Stomach smooth muscle (tissue), 2 donors: ENCODE results near the gene RAI14.
"Not testable (repeated sequence)": the region's sequence is repeated elsewhere in the genome, so short reads cannot be mapped to it uniquely, and the experiment has no call there.

ENCODE experiments used
- H3K27ac ChIP-seq: one replicate; pipeline ENCODE4 v1.7.0; 2013; ENCODE audit warnings: mild to moderate bottlenecking, low read length, inconsistent platforms
- H3K27me3 ChIP-seq, 2 donors: one replicate each; pipeline ENCODE4 v1.7.0; 2013; ENCODE audit warnings: low read length in 2 of 2; ENCODE audit not compliant: insufficient read depth in 2 of 2, control insufficient read depth in 1 of 2
- H3K36me3 ChIP-seq, 2 donors: one replicate each; pipeline ENCODE4 v1.7.0; 2013; ENCODE audit warnings: low read length in 2 of 2; ENCODE audit not compliant: control insufficient read depth in 2 of 2, insufficient read depth in 2 of 2
- H3K4me1 ChIP-seq: one replicate; pipeline ENCODE4 v1.7.0; 2013; ENCODE audit warnings: low read length; ENCODE audit not compliant: control insufficient read depth, insufficient read depth
- H3K4me3 ChIP-seq, 2 donors: one replicate each; pipeline ENCODE4 v1.7.0; 2013; ENCODE audit warnings: low read length in 2 of 2
- H3K9ac ChIP-seq, 2 donors: one replicate each; pipeline ENCODE4 v1.7.0; 2013; ENCODE audit warnings: low read length in 2 of 2, mild to moderate bottlenecking in 1 of 2
- H3K9me3 ChIP-seq, 2 donors: one replicate each; pipeline ENCODE4 v1.7.0; 2013; ENCODE audit warnings: low read length in 2 of 2; ENCODE audit not compliant: control insufficient read depth in 2 of 2
- donor health status: healthy.
- donor health status: Pancreatic carcinoma.

The RAI14 gene

GRCh38 chr5:34715711-34716110 is 59.6 kb downstream of the RAI14 start:
- Histone ChIP-seq H3K4me1 (peaks cover 11% of the 10 kb centered on the region), H3K4me3 (no peak overlapping the region), H3K9me3 (no peaks in the 10 kb centered on the region), H3K27ac (no peak overlapping the region), H3K9ac (no peak overlapping the region), H3K36me3 (peaks cover 0 to 2% of the 10 kb centered on the region in 2 donors), H3K27me3 (no peaks in the 10 kb centered on the region)

- Histone ChIP-seq H3K27ac (peak overlapping the region; percentile 24), H3K27me3 (no peaks in the 10 kb centered on the region), H3K9ac (no peak overlapping the region), H3K36me3 (no peaks in the 10 kb centered on the region), H3K4me1 (peaks cover 11% of the 10 kb centered on the region), H3K9me3 (no peaks in the 10 kb centered on the region), H3K4me3 (no peak overlapping the region)
Observed at GRCh38 chr5:34716986-34717385, 60.9 kb downstream of the RAI14 start.

GRCh38 chr5:34717426-34718327 is 61.5 kb downstream of the RAI14 start:
- Histone ChIP-seq H3K4me1 (peaks cover 11% of the 10 kb centered on the region), H3K4me3 (no peak overlapping the region), H3K27me3 (no peaks in the 10 kb centered on the region), H3K36me3 (no peaks in the 10 kb centered on the region), H3K9me3 (no peaks in the 10 kb centered on the region), H3K9ac (no peak overlapping the region), H3K27ac (peak overlapping the region; percentile 24)

- Histone ChIP-seq H3K36me3 (no peaks in the 10 kb centered on the region), H3K27me3 (no peaks in the 10 kb centered on the region), H3K4me3 (no peak overlapping the region), H3K27ac (no peak overlapping the region), H3K9ac (no peak overlapping the region), H3K4me1 (peaks cover 11% of the 10 kb centered on the region), H3K9me3 (no peaks in the 10 kb centered on the region)
Observed at GRCh38 chr5:34718516-34718915, 62.4 kb downstream of the RAI14 start.

- Histone ChIP-seq H3K27me3 (no peaks in the 10 kb centered on the region), H3K27ac (no peak overlapping the region), H3K9ac (no peak overlapping the region), H3K9me3 (no peaks in the 10 kb centered on the region), H3K36me3 (no peaks in the 10 kb centered on the region), H3K4me1 (peaks cover 11% of the 10 kb centered on the region), H3K4me3 (no peak overlapping the region)
Observed at GRCh38 chr5:34719029-34719428, 62.9 kb downstream of the RAI14 start.

GRCh38 chr5:34721327-34721726 is 65.2 kb downstream of the RAI14 start:
- Histone ChIP-seq H3K36me3 (no peaks in the 10 kb centered on the region), H3K4me1 (peaks cover 11% of the 10 kb centered on the region), H3K9me3 (no peaks in the 10 kb centered on the region), H3K27ac (no peak overlapping the region), H3K4me3 (no peak overlapping the region), H3K9ac (no peak overlapping the region), H3K27me3 (no peaks in the 10 kb centered on the region)

- H3K4me1 ChIP-seq, result peaks cover 10% of the 10 kb centered on the region
- H3K4me3 ChIP-seq, result no peak overlapping the region
- H3K9me3 ChIP-seq, result no peaks in the 10 kb centered on the region
- H3K9ac ChIP-seq, result no peak overlapping the region
- H3K27me3 ChIP-seq, result no peaks in the 10 kb centered on the region
- no peak overlapping the region for H3K27ac ChIP-seq
- H3K36me3 ChIP-seq, result no peaks in the 10 kb centered on the region
Observed at GRCh38 chr5:34722183-34722582, 66.1 kb downstream of the RAI14 start.

GRCh38 chr5:34724741-34725140 is 68.6 kb downstream of the RAI14 start:
- H3K9ac ChIP-seq, result no peak overlapping the region

GRCh38 chr5:34727166-34727749 is 71.1 kb downstream of the RAI14 start:
- not testable (repeated sequence) for H3K4me1 ChIP-seq, H3K27me3 ChIP-seq, H3K27ac ChIP-seq, H3K9me3 ChIP-seq, H3K36me3 ChIP-seq, H3K4me3 ChIP-seq, H3K9ac ChIP-seq

More at GRCh38 chr5:34724741-34725140, 68.6 kb downstream of the RAI14 start:
- no peak overlapping the region for H3K27ac ChIP-seq
- no peaks in the 10 kb centered on the region for H3K4me1 ChIP-seq
- H3K4me3 ChIP-seq, result no peak overlapping the region
- no peaks in the 10 kb centered on the region for H3K9me3 ChIP-seq
- no peaks in the 10 kb centered on the region for H3K27me3 ChIP-seq
- no peaks in the 10 kb centered on the region for H3K36me3 ChIP-seq

GRCh38 chr5:34728236-34728635 is 72.1 kb downstream of the RAI14 start:
- Histone ChIP-seq H3K4me3 (no peak overlapping the region), H3K9me3 (no peaks in the 10 kb centered on the region)

More at GRCh38 chr5:34728236-34728635, 72.1 kb downstream of the RAI14 start:
- Histone ChIP-seq H3K36me3 (no peaks in the 10 kb centered on the region), H3K4me1 (peaks cover 10% of the 10 kb centered on the region), H3K27ac (no peak overlapping the region), H3K27me3 (no peaks in the 10 kb centered on the region), H3K9ac (no peak overlapping the region)
